ENCODE results near the gene EFCAB9.
A peak's percentile ranks its signal among the peaks of the same experiment; 100 is the strongest.

The EFCAB9 gene

DNA sequence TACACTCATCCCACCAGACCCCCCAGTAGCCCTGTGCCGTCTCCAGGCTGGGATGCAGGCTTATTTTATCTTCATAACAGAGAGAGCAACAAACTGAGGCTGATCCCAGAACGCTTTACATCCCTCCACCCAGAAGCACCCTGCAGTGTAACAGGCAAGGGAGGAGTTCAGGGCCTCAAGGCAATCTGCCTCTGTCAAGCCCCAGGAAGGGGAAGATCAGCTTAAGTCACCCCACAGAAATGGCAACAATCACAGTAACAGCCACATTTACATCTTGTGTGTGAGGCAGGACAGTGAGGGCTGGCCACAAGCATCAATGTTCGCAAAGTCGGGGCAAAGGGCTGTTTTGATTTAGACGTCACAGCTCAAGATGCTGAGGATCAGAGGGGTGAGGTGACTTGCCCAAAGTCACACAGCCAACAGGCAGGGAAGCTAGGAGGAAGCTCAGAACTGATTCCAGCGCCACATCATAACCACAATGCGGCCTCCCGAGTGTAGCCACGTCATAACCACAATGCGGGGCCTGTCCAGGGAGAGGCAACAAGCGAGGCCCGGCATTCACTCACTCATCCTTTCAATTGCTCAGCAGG lies 20.3 kb upstream of the EFCAB9 start:
- Histone ChIP-seq H3K27me3 (replicated peaks; ENCODE audit: control insufficient read depth, insufficient read depth, low read length) (no peaks in the 10 kb centered on the region), H3K36me3 (ENCODE audit: control insufficient read depth, insufficient read depth, low read length) (peaks cover 16% of the 10 kb centered on the region), H3K4me3 (replicated peaks; ENCODE audit: low read depth, low read length) (no peak overlapping the region)
- TF ChIP-seq, protein P1, sequence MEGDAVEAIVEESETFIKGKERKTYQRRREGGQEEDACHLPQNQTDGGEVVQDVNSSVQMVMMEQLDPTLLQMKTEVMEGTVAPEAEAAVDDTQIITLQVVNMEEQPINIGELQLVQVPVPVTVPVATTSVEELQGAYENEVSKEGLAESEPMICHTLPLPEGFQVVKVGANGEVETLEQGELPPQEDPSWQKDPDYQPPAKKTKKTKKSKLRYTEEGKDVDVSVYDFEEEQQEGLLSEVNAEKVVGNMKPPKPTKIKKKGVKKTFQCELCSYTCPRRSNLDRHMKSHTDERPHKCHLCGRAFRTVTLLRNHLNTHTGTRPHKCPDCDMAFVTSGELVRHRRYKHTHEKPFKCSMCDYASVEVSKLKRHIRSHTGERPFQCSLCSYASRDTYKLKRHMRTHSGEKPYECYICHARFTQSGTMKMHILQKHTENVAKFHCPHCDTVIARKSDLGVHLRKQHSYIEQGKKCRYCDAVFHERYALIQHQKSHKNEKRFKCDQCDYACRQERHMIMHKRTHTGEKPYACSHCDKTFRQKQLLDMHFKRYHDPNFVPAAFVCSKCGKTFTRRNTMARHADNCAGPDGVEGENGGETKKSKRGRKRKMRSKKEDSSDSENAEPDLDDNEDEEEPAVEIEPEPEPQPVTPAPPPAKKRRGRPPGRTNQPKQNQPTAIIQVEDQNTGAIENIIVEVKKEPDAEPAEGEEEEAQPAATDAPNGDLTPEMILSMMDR (IDR thresholded peaks at IDR 0.05; ENCODE audit: insufficient read depth, low read length, poor library complexity, severe bottlenecking), result no peak
- no peak for DNase-seq (ENCODE audit: extremely low read depth, insufficient read length)

DNA sequence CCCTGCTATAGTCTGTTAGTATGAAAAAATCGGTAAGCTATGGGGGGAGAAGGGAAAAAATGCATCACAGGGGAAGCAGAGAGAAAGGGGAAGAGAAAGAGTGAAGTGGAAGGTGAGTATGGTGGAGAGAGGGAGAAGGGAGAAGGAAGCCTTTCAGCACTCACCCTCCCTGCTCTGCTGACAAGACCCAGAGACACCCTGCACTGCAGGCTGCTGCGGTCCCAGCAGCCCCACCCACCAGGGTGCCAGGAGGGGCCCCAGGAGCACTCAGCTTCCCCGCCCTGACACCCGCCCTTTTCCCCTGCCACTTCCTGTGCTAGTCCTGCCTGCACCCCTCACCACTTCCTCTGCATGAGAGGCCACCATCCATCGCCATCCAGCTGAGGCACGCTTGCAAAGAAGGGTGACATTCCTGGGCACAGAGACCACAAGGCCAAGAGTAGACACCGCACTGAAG lies 18.7 kb upstream of the EFCAB9 start:
- peak overlapping the region; percentile 61 for H3K4me3 ChIP-seq (replicated peaks; ENCODE audit: low read depth, low read length)
- DNase-seq (ENCODE audit: extremely low read depth, insufficient read length), result peak; percentile 88
- peaks cover 16% of the 10 kb centered on the region for H3K36me3 ChIP-seq (ENCODE audit: control insufficient read depth, insufficient read depth, low read length)
- H3K27me3 ChIP-seq (replicated peaks; ENCODE audit: control insufficient read depth, insufficient read depth, low read length), result no peaks in the 10 kb centered on the region
- TF ChIP-seq, protein P1 (IDR thresholded peaks at IDR 0.05; ENCODE audit: insufficient read depth, low read length, poor library complexity, severe bottlenecking), result no peak

DNA sequence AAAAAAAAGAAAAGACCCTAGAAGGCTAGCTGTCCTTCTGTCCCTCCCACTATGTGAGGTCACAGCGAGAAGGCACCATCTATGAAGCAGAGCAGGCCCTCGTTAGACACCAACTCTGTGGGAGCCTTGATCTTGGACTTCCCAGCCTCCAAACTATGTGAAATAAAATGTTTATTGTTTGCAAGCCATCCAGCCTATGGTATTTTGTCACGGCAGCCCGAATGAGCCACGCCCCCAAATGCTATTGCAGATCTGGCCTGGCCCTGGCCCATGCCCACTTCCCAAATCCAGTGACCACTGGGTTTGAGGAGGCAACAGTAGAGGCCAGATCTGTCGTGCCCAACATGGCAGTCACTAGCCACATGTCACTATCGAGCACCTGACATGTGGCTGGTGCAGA lies 16.8 kb upstream of the EFCAB9 start:
- DNase-seq (ENCODE audit: extremely low read depth, insufficient read length), result no peak
- Histone ChIP-seq H3K4me3 (replicated peaks; ENCODE audit: low read depth, low read length) (no peak overlapping the region), H3K36me3 (ENCODE audit: control insufficient read depth, insufficient read depth, low read length) (peaks cover 9% of the 10 kb centered on the region), H3K27me3 (replicated peaks; ENCODE audit: control insufficient read depth, insufficient read depth, low read length) (no peaks in the 10 kb centered on the region)
- TF ChIP-seq, protein P1 (IDR thresholded peaks at IDR 0.05; ENCODE audit: insufficient read depth, low read length, poor library complexity, severe bottlenecking), result no peak

DNA sequence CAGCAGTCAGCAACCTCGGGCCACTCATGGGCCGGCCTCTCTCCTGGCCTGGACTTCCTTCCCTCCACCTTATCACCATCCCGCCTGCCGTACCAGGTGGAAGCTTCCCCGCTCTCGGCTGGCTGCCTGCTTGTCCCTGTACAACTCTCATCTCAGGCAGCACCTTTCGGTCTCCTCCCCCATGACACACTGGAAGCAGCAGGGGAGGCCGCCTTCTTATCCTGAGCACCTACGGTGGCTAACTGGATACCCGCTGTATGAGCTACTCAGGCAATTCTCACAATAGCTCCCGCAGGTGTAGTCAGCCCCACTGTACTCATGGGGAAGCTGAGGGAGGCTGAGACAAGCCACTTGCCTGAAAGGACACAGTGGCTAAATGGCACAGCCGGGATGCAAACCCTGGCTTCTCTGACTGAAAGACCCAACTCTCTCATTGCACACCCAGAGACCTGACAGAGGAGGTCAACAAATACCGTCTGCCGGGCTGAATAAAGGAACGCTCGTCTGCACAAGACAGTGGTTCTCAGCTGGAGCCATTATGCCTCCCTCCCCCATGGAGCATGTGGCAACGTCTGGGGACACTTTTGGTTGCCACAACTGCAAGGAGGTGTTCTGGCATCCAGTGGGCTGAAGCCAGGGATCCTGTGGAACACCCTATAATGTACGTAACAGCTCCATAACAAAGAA lies 15.5 kb upstream of the EFCAB9 start:
- Histone ChIP-seq H3K4me3 (replicated peaks; ENCODE audit: low read depth, low read length) (no peak overlapping the region; the same call in 1 of the 2 replicates), H3K36me3 (ENCODE audit: control insufficient read depth, insufficient read depth, low read length) (peaks cover 4% of the 10 kb centered on the region), H3K27me3 (replicated peaks; ENCODE audit: control insufficient read depth, insufficient read depth, low read length) (no peaks in the 10 kb centered on the region)
- no peak for DNase-seq (ENCODE audit: extremely low read depth, insufficient read length)
- TF ChIP-seq, protein P1 (IDR thresholded peaks at IDR 0.05; ENCODE audit: insufficient read depth, low read length, poor library complexity, severe bottlenecking), result no peak

DNA sequence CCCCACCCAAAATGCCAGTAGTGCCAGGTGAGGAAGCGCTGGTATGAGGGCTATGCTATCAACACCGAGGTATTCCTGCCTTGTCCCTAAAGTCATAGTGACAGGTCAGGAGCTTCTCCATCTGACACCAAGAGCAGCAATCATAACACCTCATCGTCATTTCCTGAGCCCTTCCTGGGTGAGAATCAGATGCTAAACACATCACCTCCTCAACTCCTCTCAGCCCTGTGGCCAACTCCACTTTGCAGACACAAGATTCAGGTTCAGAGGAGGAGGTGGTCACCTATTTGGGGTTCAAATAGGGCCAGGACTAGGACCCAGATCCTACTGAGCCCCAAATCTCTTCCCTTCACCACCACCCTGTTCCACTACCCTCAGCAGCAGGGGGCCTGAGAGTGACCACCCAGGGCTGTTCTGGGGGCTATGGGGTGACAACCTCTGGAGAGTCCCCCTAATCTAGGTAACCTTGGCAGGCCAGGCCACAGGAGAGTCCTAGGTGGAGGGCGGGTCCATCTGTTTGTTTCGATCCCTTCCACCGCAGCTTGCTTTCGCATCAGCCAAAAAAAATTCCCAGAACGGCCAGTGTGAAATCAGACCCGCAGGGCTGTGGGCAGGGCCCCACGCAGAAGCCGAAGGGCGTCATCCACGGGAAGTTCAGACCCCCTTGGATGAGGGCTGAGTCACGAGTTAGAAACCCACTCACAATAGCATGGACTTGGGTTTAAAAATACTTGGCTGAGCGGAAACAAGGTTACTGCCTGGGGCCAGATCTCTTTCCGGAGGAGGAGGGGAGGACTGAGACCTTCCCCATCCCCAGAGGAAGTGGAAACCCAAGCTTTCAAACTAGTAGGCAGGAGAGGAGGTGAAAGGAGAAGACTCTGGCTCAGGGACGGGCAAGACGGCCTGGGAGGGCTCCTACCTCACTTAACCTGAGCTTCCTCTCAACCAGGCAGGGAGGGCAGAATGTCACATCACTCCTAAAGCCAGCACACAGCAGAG lies 14.7 kb upstream of the EFCAB9 start:
- peak overlapping the region; percentile 48 for H3K4me3 ChIP-seq (replicated peaks; ENCODE audit: low read depth, low read length)

More for the DNA sequence above, 14.7 kb upstream of the EFCAB9 start:
- Histone ChIP-seq H3K36me3 (ENCODE audit: control insufficient read depth, insufficient read depth, low read length) (peaks cover 5% of the 10 kb centered on the region), H3K27me3 (replicated peaks; ENCODE audit: control insufficient read depth, insufficient read depth, low read length) (no peaks in the 10 kb centered on the region)
- peak; percentile 76 for DNase-seq (ENCODE audit: extremely low read depth, insufficient read length)
- TF ChIP-seq, protein P1 (IDR thresholded peaks at IDR 0.05; ENCODE audit: insufficient read depth, low read length, poor library complexity, severe bottlenecking), result no peak

Measured in GM06990 (cell line).